ENCODE measurements around the gene USP22.

The USP22 gene

DNA sequence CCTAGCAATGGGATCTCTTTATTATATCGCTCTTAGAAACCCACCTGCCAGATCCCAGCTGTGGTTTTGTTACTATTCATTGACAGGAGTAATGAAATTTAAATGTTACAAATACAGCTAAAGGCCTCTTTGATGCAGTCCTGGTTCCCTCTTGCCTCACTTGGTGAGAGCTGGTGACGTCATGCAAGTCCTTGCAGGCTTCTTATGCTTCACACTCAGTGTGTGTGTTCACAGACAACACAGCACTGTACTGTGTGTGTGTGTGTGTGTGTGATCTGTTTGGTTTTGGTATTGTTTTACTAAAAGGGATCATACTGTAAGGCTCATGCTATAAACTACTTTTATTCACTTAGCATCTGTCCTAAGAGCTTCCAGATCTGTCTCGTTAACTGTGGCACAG lies 75.0 kb downstream of the USP22 start:
- H3K4me3 ChIP-seq = no peak overlapping the region
- no peaks in the 10 kb centered on the region for H3K4me1 ChIP-seq
- H3K27me3 ChIP-seq = no peaks in the 10 kb centered on the region
- H3K9me3 ChIP-seq = no peaks in the 10 kb centered on the region
- intact Hi-C loops (cut with DNase I; ENCODE audit: low total_unique reads) = no loop called here
- DNase-seq = no peak
- TF ChIP-seq, protein P1, sequence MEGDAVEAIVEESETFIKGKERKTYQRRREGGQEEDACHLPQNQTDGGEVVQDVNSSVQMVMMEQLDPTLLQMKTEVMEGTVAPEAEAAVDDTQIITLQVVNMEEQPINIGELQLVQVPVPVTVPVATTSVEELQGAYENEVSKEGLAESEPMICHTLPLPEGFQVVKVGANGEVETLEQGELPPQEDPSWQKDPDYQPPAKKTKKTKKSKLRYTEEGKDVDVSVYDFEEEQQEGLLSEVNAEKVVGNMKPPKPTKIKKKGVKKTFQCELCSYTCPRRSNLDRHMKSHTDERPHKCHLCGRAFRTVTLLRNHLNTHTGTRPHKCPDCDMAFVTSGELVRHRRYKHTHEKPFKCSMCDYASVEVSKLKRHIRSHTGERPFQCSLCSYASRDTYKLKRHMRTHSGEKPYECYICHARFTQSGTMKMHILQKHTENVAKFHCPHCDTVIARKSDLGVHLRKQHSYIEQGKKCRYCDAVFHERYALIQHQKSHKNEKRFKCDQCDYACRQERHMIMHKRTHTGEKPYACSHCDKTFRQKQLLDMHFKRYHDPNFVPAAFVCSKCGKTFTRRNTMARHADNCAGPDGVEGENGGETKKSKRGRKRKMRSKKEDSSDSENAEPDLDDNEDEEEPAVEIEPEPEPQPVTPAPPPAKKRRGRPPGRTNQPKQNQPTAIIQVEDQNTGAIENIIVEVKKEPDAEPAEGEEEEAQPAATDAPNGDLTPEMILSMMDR (IDR thresholded peaks at IDR 0.05) = no peak
- H3K36me3 ChIP-seq = no peaks in the 10 kb centered on the region
- no peak overlapping the region for H3K27ac ChIP-seq

DNA sequence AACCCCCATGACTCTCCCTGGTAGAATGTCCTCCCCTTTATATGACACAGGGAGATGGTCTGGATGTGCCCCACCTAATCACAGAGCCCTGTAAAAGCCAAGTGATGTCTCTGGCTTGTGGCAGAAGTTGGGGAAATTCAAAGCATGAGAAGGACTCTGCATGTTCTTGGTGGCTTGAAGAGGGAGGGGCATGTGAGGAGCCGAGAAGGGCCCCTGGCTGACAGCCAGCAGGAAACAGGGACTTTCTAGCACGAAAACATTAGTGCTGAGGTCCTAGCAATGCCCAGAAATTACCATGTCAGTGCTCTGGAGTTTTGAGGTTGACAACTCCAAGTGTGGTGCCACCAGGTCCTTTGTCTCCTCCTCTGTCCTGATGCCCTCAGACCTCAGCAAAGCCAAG lies 75.9 kb downstream of the USP22 start:
- TF ChIP-seq, protein P1 (IDR thresholded peaks at IDR 0.05) = no peak
- H3K4me1 ChIP-seq = no peaks in the 10 kb centered on the region
- no peak overlapping the region for H3K27ac ChIP-seq
- no peaks in the 10 kb centered on the region for H3K27me3 ChIP-seq
- DNase-seq = no peak
- intact Hi-C loops (cut with DNase I; ENCODE audit: low total_unique reads) = no loop called here
- no peaks in the 10 kb centered on the region for H3K9me3 ChIP-seq
- no peaks in the 10 kb centered on the region for H3K36me3 ChIP-seq
- no peak overlapping the region for H3K4me3 ChIP-seq

DNA sequence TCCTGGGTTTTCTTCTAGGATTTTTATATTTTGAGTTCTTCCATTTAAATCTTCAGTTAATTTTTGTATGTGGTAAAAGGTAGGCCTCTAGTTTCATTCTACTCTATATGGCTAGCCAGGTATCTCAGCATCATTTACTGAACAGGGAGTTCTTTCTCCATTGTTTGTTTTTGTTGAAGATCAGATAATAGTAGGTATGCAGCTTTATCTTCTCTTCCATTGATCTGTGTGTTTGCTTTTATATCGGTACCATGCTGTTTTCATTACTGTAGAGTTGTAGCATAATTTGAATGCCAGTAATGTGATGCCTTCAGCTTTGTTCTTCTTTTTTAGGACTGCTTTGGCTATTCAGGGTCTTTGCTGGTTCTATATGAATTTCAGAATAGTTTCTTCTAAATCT lies 77.3 kb downstream of the USP22 start:
- intact Hi-C loops (cut with DNase I; ENCODE audit: low total_unique reads) = no loop called here
- H3K36me3 ChIP-seq = no peaks in the 10 kb centered on the region

DNA sequence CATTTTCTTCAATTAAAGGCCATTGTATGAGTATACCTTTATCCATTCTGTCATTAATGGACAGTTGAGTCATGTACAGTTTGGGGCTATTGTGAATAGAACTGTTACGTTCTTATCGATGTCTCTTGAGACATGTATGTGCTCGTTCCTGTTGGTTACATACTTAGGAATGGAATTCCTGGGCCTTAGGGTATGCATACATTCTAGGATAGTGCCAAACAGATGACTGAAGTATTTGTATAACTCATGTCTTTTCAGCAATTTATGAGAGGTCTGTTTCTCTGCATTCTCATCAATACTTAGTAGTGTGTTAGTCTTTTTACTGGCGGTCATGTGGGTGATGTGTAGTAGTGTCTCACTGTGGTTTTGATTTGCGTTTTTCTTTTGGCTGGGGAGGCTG lies 81.2 kb downstream of the USP22 start:
- H3K9me3 ChIP-seq = no peaks in the 10 kb centered on the region
- H3K27me3 ChIP-seq = no peaks in the 10 kb centered on the region
- no peaks in the 10 kb centered on the region for H3K4me1 ChIP-seq
- H3K27ac ChIP-seq = no peak overlapping the region
- no peak for DNase-seq
- intact Hi-C loops (cut with DNase I; ENCODE audit: low total_unique reads) = no loop called here
- H3K36me3 ChIP-seq = no peaks in the 10 kb centered on the region
- TF ChIP-seq, protein P1 (IDR thresholded peaks at IDR 0.05) = no peak
- H3K4me3 ChIP-seq = no peak overlapping the region

More for the DNA sequence above, 77.3 kb downstream of the USP22 start:
- DNase-seq = no peak
- H3K9me3 ChIP-seq = no peaks in the 10 kb centered on the region
- no peaks in the 10 kb centered on the region for H3K27me3 ChIP-seq
- H3K4me1 ChIP-seq = no peaks in the 10 kb centered on the region
- no peak overlapping the region for H3K27ac ChIP-seq
- no peak overlapping the region for H3K4me3 ChIP-seq
- TF ChIP-seq, protein P1 (IDR thresholded peaks at IDR 0.05) = no peak

DNA sequence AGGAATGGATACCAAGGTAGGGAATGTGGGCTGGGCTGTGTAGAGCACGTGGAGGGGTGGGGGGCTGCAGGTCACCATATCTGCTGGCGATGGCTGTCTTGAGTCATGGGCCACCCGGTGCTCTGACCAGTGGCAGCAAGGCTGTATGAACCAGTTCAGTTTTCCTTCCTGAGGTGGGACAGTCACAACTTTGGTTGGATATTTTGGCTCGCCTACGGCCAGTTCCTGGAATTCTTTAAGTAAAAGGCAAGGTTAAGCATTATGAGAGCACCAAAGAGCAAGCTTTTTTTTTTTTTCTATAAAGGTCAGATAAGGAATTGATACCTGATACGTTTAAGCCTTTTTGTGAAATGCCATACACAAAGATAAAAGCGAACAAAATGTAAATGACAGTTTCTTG lies 81.9 kb downstream of the USP22 start:
- H3K9me3 ChIP-seq = no peaks in the 10 kb centered on the region
- intact Hi-C loops (cut with DNase I; ENCODE audit: low total_unique reads) = no loop called here

More for the DNA sequence above, 81.9 kb downstream of the USP22 start:
- TF ChIP-seq, protein P1 (IDR thresholded peaks at IDR 0.05) = no peak
- Histone ChIP-seq H3K36me3 (no peaks in the 10 kb centered on the region), H3K4me3 (no peak overlapping the region), H3K27me3 (no peaks in the 10 kb centered on the region), H3K4me1 (no peaks in the 10 kb centered on the region), H3K27ac (no peak overlapping the region)
- DNase-seq = no peak
